Muscle layer of colon (tissue), 2 donors: ENCODE data around the gene ADM2.

ENCODE experiments used
- H3K27ac ChIP-seq: one replicate; pipeline ENCODE4 v1.7.0; 2013; ENCODE audit warnings: low read depth, mild to moderate bottlenecking, low read length, moderate library complexity
- H3K27me3 ChIP-seq, 2 donors: one replicate each; pipeline ENCODE4 v1.7.0; 2013; ENCODE audit warnings: low read length in 2 of 2, mild to moderate bottlenecking in 2 of 2; ENCODE audit not compliant: insufficient read depth in 2 of 2, control insufficient read depth in 1 of 2
- H3K36me3 ChIP-seq: one replicate; pipeline ENCODE4 v1.7.0; 2013; ENCODE audit warnings: mild to moderate bottlenecking, low read length; ENCODE audit not compliant: insufficient read depth
- H3K4me1 ChIP-seq: one replicate; pipeline ENCODE4 v1.7.0; 2013; ENCODE audit warnings: mild to moderate bottlenecking, low read length; ENCODE audit not compliant: insufficient read depth
- H3K4me3 ChIP-seq, 2 donors: one replicate each; pipeline ENCODE4 v1.7.0; 2013; ENCODE audit warnings: low read length in 2 of 2, low read depth in 1 of 2, mild to moderate bottlenecking in 1 of 2, moderate library complexity in 1 of 2
- H3K9ac ChIP-seq: one replicate; pipeline ENCODE4 v1.7.0; 2013; ENCODE audit warnings: low read length
- H3K9me3 ChIP-seq: one replicate; pipeline ENCODE4 v1.7.0; 2013; ENCODE audit warnings: mild to moderate bottlenecking, low read length
- donor health status: abdominal sarcoma.
- donor health status: Adenocarcinoma of cecum.

Gene ADM2

GRCh38 chr22:50463188-50463900 is 18.0 kb upstream of the ADM2 start:
- Histone ChIP-seq H3K27me3 (no peaks in the 10 kb centered on the region), H3K36me3 (peaks cover 82% of the 10 kb centered on the region)

GRCh38 chr22:50464451-50464850 is 16.9 kb upstream of the ADM2 start:
- no peaks in the 10 kb centered on the region for H3K27me3 ChIP-seq
- H3K36me3 ChIP-seq, result peaks cover 76% of the 10 kb centered on the region
- peaks cover 4% of the 10 kb centered on the region for H3K4me1 ChIP-seq
- H3K9me3 ChIP-seq, result no peaks in the 10 kb centered on the region
- H3K9ac ChIP-seq, result no peak overlapping the region
- no peak overlapping the region for H3K27ac ChIP-seq
- H3K4me3 ChIP-seq, result no peak overlapping the region

More at GRCh38 chr22:50463188-50463900, 18.0 kb upstream of the ADM2 start:
- H3K4me1 ChIP-seq, result no peaks in the 10 kb centered on the region
- no peak overlapping the region for H3K9ac ChIP-seq
- H3K9me3 ChIP-seq, result no peaks in the 10 kb centered on the region
- no peak overlapping the region for H3K27ac ChIP-seq
- H3K4me3 ChIP-seq, result no peak overlapping the region

DNA sequence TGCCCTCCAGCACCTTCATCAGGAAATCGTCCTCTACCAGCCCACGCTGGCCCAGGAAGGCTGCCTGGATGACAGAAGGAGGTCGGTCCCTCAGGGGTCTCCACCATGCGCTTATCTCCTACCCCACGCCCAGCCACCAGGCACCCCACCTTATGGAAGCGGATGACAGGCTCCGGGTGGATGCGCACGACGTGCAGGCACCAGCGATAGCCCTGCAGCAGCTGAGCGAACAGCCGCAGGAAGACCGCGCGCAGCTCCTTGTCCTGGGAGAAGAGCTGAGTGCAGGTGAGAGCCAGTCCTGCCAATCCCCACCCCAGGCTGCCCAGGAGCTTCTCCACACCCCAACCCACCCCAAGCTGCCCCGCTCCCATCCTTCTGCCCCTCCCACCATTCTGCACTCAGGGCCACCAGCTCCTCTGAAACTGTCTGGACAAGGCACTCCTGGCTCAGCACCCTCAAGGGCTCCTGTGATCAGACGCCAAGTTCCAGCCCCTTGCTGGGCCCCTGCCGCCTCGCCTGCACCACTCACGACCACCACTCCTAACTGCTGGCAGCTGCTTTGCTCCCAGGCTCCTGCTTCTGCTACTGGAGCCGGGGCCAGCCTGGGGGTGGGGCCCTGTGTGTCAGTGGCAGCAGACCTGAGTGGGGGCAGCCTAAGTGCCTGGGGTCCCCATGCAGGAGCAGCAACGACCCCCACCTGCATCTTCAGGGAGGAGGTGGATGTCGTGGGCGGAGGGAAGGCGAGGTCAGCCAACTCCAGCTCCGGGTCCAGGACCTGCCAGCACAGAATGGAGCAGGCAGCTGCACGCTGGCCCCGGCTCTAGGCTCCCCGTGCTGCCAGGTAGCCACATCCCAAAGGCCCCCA is 16.0 kb upstream of the ADM2 start:
- H3K27me3 ChIP-seq, result no peaks in the 10 kb centered on the region
- H3K9ac ChIP-seq, result no peak overlapping the region
- no peak overlapping the region for H3K27ac ChIP-seq
- H3K4me3 ChIP-seq, result no peak overlapping the region
- peaks cover 9% of the 10 kb centered on the region for H3K4me1 ChIP-seq
- no peaks in the 10 kb centered on the region for H3K9me3 ChIP-seq
- peaks cover 69% of the 10 kb centered on the region for H3K36me3 ChIP-seq

DNA sequence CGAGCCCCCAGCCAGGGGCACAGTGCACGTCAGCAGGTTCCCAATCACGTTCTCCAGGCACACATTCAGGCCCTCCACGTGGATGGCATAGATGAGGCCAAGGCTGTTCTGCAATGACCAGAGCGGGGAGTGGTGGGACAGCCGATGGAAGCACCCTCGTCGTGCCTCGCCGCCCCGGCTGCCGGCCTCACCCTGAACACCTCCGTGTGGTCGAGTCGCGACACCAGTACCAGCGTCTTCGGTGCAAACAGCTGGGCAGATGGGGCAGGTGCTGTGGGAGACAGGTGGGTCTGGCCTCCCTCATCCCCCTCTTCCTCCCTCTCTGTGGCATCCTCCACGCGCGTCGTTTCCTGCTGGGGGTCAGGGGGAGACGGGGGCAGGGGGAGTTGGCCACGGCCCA is 14.0 kb upstream of the ADM2 start:
- Histone ChIP-seq H3K4me3 (no peak overlapping the region), H3K9ac (no peak overlapping the region), H3K27ac (no peak overlapping the region), H3K36me3 (peaks cover 51% of the 10 kb centered on the region), H3K27me3 (no peaks in the 10 kb centered on the region), H3K4me1 (peaks cover 19% of the 10 kb centered on the region), H3K9me3 (no peaks in the 10 kb centered on the region)

- H3K9ac ChIP-seq, result no peak overlapping the region
- no peaks in the 10 kb centered on the region for H3K27me3 ChIP-seq
- H3K4me3 ChIP-seq, result no peak overlapping the region
- peaks cover 25% of the 10 kb centered on the region for H3K4me1 ChIP-seq
- peaks cover 45% of the 10 kb centered on the region for H3K36me3 ChIP-seq
- H3K27ac ChIP-seq, result no peak overlapping the region
- H3K9me3 ChIP-seq, result no peaks in the 10 kb centered on the region
Measured at GRCh38 chr22:50467773-50468440, 13.4 kb upstream of the ADM2 start.

DNA sequence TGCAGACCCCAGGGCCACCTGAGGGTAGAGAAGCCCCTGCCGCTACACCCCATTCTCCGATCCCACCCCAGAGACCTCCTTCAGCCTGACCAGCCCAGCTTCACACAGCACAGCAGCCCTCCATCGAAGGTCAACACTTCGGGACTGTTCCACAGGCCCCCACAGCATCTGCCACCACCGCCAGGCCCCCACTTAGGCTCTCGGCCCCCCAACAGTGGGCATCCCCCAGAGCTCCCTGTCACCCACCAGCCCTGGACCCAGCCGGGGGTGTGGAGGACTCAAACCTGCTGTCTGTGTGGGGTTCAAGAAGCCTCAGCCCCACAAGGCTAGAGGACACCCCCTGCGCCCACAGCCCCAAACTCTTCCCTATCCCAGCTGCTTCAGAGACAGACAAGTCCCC is 12.7 kb upstream of the ADM2 start:
- H3K9me3 ChIP-seq, result no peaks in the 10 kb centered on the region
- no peak overlapping the region for H3K27ac ChIP-seq
- peaks cover 38% of the 10 kb centered on the region for H3K36me3 ChIP-seq
- H3K27me3 ChIP-seq, result no peaks in the 10 kb centered on the region
- peaks cover 32% of the 10 kb centered on the region for H3K4me1 ChIP-seq
- H3K4me3 ChIP-seq, result no peak overlapping the region
- H3K9ac ChIP-seq, result no peak overlapping the region

GRCh38 chr22:50469377-50470305 is 11.7 kb upstream of the ADM2 start:
- H3K27me3 ChIP-seq, result no peaks in the 10 kb centered on the region
- H3K9me3 ChIP-seq, result no peaks in the 10 kb centered on the region
- H3K36me3 ChIP-seq, result peaks cover 28% of the 10 kb centered on the region
- H3K4me1 ChIP-seq, result peaks cover 34% of the 10 kb centered on the region
- H3K4me3 ChIP-seq, result no peak overlapping the region
- no peak overlapping the region for H3K27ac ChIP-seq
- no peak overlapping the region for H3K9ac ChIP-seq

GRCh38 chr22:50470491-50470890 is 10.9 kb upstream of the ADM2 start:
- H3K9ac ChIP-seq, result no peak overlapping the region
- H3K9me3 ChIP-seq, result no peaks in the 10 kb centered on the region
- H3K4me3 ChIP-seq, result no peak overlapping the region
- peaks cover 38% of the 10 kb centered on the region for H3K4me1 ChIP-seq
- no peaks in the 10 kb centered on the region for H3K27me3 ChIP-seq
- no peak overlapping the region for H3K27ac ChIP-seq
- H3K36me3 ChIP-seq, result peaks cover 19% of the 10 kb centered on the region

DNA sequence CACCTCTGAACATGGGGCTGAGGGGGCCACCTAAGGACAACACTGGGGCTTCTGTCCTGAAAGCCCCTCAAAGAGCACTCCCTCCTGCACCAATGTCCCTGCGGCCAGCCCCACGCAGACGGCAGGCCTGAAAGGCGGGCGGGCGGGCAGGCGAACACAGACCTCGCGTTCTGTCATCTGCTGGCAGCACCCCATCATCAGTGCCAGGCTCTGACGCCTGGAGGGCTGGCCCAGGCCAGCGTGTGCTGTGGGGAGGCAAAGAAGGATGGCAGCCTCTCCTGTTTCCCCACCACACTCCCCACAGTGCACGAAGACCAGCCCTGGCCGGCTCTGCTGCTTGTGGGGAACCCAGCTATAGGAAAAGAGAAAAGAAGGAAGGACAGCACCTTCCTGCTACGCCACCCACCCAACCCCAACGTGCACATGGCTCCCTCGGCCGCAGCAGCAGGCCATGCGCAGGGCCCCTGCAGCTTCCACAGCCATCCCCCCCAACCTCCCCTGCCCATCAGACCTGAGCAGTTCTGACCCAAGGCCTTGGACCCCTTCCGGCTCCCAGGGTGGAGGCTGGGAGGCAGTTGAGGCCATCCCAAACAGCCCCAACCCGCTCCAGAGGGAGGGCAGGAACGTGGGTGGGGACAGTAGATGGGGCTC is 10.0 kb upstream of the ADM2 start:
- H3K27ac ChIP-seq, result no peak overlapping the region
- H3K4me3 ChIP-seq, result no peak overlapping the region
- no peak overlapping the region for H3K9ac ChIP-seq

GRCh38 chr22:50471962-50472361 is 9.4 kb upstream of the ADM2 start:
- Histone ChIP-seq H3K27me3 (no peaks in the 10 kb centered on the region), H3K4me3 (no peak overlapping the region), H3K9ac (no peak overlapping the region), H3K4me1 (peaks cover 40% of the 10 kb centered on the region), H3K36me3 (peaks cover 5% of the 10 kb centered on the region), H3K9me3 (no peaks in the 10 kb centered on the region), H3K27ac (no peak overlapping the region)

More for the DNA sequence above, 10.0 kb upstream of the ADM2 start:
- no peaks in the 10 kb centered on the region for H3K27me3 ChIP-seq
- H3K4me1 ChIP-seq, result peaks cover 40% of the 10 kb centered on the region
- no peaks in the 10 kb centered on the region for H3K9me3 ChIP-seq
- H3K36me3 ChIP-seq, result peaks cover 11% of the 10 kb centered on the region
